Caco-2 (cell line): ENCODE results near the gene MAGIX. TPM values are rescaled to one million over a fixed set of nuclear protein-coding genes. Genes with fewer than 3 reads are reported as not detected.
A peak's percentile ranks its signal among the peaks of the same experiment; 100 is the strongest.

ENCODE experiments used
- BruUV-seq: library from RNA; stranded (reverse); fragments of 400-500 nt; replicated peaks from 2 replicates; lab custom pipeline; 2021; lab: Mats Ljungman, UMichigan
- CTCF ChIA-PET: fragments of 300-600 bp; sonication (Branson Sonifier 250); formaldehyde crosslinking; loops from one replicate; lab custom pipeline; 2022; ENCODE audit warnings: antibody characterized with exemption; lab: Charles Lee
- POLR2A ChIA-PET: fragments of 300-600 bp; sonication (Branson Sonifier 250); formaldehyde crosslinking; loops from one replicate; lab custom pipeline; 2022; ENCODE audit warnings: antibody characterized with exemption; lab: Charles Lee
- DNase-seq, 2 experiments: peaks; one replicate each; pipeline versions ENCODE4 v3.0.0 to v3.0.0-alpha.2; 2020 to 2022
- H3K27me3 ChIP-seq: replicated peaks from 2 replicates; pipeline ENCODE4 v1.6.0; 2011; ENCODE audit warnings: low read length; ENCODE audit not compliant: control insufficient read depth, insufficient read depth
- H3K36me3 ChIP-seq: 2 replicates; pipeline ENCODE4 v1.5.1; 2011; ENCODE audit warnings: low read length; ENCODE audit not compliant: control insufficient read depth, insufficient read depth
- H3K4me1 ChIP-seq: fragments of 250-450 bp; sonication (Bioruptor Pico); 2 replicates; pipeline ENCODE4 v1.5.1; 2020; ENCODE audit warnings: mild to moderate bottlenecking
- H3K4me3 ChIP-seq: 2 replicates; pipeline ENCODE4 v1.5.1; 2011; ENCODE audit warnings: low read depth, mild to moderate bottlenecking, control low read depth, low read length
- H3K9me3 ChIP-seq: fragments of 250-450 bp; sonication (Bioruptor Pico); 2 replicates; pipeline ENCODE4 v1.5.1; 2020; ENCODE audit warnings: mild to moderate bottlenecking, moderate library complexity
- H3K27ac Mint-ChIP-seq: one replicate; pipeline ENCODE4 v1.8.0; 2022; ENCODE audit warnings: mixed read lengths; ENCODE audit not compliant: unreplicated experiment
- H3K27me3 Mint-ChIP-seq: one replicate; pipeline ENCODE4 v1.8.0; 2022; ENCODE audit warnings: mixed read lengths; ENCODE audit not compliant: insufficient read depth, unreplicated experiment
- H3K36me3 Mint-ChIP-seq: one replicate; pipeline ENCODE4 v1.8.0; 2022; ENCODE audit warnings: mild to moderate bottlenecking, mixed read lengths; ENCODE audit not compliant: insufficient read depth, unreplicated experiment
- H3K4me1 Mint-ChIP-seq: one replicate; pipeline ENCODE4 v1.8.0; 2022; ENCODE audit warnings: low read depth, mixed read lengths; ENCODE audit not compliant: unreplicated experiment
- H3K4me3 Mint-ChIP-seq: one replicate; pipeline ENCODE4 v1.8.0; 2022; ENCODE audit warnings: mild to moderate bottlenecking, moderate library complexity, mixed read lengths; ENCODE audit not compliant: unreplicated experiment
- H3K9me3 Mint-ChIP-seq: one replicate; pipeline ENCODE4 v1.8.0; 2022; ENCODE audit warnings: mixed read lengths; ENCODE audit not compliant: unreplicated experiment
- intact Hi-C: fragments of 100-400 bp; cut with micrococcal nuclease; formaldehyde crosslinking; loops from one replicate; pipeline ENCODE4 v1.10.0; 2022; ENCODE audit not compliant: unreplicated experiment
- total RNA-seq: library from RNA; stranded (reverse); gene quantifications from 2 replicates; pipeline ENCODE4 v1.2.3, GENCODE V29; 2022
- TF ChIP-seq, protein P1 (sequence below), 2 experiments: fragments of 200-600 bp in 1 of 2; IDR thresholded peaks; 1 replicate in 1 of 2; 2 replicates in 1 of 2; pipeline versions ENCODE4 v1.5.1 to v1.8.0; 2011 to 2022; ENCODE audit warnings: antibody characterized with exemption in 1 of 2, control low read depth in 1 of 2, inconsistent platforms in 1 of 2, low read depth in 1 of 2, low read length in 1 of 2, mild to moderate bottlenecking in 1 of 2, moderate library complexity in 1 of 2; ENCODE audit not compliant: insufficient read depth in 1 of 2, severe bottlenecking in 1 of 2, unreplicated experiment in 1 of 2

The MAGIX gene
- total RNA-seq, 1 experiment from 2014 or later: 1.5 TPM

- CTCF ChIA-PET: interaction anchor here (0.5 kb wide), 1 partner anchor 676 kb away, joined by 6 read pairs; no protein-coding TSS in a partner anchor
- Histone ChIP-seq H3K36me3 (no peaks in the 10 kb centered on the region), H3K4me3 (no peak overlapping the region), H3K27me3 (no peaks in the 10 kb centered on the region), H3K4me1 (peaks cover 16% of the 10 kb centered on the region; the same call in 1 of the 2 replicates), H3K9me3 (no peaks in the 10 kb centered on the region)
- DNase-seq: no peak
- Mint-ChIP-seq H3K27me3 (no peaks in the 10 kb centered on the region), H3K4me3 (no peak overlapping the region), H3K27ac (no peak overlapping the region), H3K36me3 (peaks cover 25% of the 10 kb centered on the region), H3K4me1 (peaks cover 33% of the 10 kb centered on the region), H3K9me3 (no peaks in the 10 kb centered on the region)
- TF ChIP-seq, protein P1, sequence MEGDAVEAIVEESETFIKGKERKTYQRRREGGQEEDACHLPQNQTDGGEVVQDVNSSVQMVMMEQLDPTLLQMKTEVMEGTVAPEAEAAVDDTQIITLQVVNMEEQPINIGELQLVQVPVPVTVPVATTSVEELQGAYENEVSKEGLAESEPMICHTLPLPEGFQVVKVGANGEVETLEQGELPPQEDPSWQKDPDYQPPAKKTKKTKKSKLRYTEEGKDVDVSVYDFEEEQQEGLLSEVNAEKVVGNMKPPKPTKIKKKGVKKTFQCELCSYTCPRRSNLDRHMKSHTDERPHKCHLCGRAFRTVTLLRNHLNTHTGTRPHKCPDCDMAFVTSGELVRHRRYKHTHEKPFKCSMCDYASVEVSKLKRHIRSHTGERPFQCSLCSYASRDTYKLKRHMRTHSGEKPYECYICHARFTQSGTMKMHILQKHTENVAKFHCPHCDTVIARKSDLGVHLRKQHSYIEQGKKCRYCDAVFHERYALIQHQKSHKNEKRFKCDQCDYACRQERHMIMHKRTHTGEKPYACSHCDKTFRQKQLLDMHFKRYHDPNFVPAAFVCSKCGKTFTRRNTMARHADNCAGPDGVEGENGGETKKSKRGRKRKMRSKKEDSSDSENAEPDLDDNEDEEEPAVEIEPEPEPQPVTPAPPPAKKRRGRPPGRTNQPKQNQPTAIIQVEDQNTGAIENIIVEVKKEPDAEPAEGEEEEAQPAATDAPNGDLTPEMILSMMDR (IDR thresholded peaks at IDR 0.05; ENCODE audit: insufficient read depth in 1 of 2, low read depth in 1 of 2, low read length in 1 of 2, severe bottlenecking in 1 of 2, unreplicated experiment in 1 of 2): no peak
- intact Hi-C loops: loop anchor here (10.0 kb wide), 1 partner anchor 637 kb away; no protein-coding TSS in a partner anchor
- no TSS peak for BruUV-seq
- POLR2A ChIA-PET: no interaction called here
Measured at GRCh38 chrX:49197543-49198087, 35.1 kb downstream of the MAGIX start.

DNA sequence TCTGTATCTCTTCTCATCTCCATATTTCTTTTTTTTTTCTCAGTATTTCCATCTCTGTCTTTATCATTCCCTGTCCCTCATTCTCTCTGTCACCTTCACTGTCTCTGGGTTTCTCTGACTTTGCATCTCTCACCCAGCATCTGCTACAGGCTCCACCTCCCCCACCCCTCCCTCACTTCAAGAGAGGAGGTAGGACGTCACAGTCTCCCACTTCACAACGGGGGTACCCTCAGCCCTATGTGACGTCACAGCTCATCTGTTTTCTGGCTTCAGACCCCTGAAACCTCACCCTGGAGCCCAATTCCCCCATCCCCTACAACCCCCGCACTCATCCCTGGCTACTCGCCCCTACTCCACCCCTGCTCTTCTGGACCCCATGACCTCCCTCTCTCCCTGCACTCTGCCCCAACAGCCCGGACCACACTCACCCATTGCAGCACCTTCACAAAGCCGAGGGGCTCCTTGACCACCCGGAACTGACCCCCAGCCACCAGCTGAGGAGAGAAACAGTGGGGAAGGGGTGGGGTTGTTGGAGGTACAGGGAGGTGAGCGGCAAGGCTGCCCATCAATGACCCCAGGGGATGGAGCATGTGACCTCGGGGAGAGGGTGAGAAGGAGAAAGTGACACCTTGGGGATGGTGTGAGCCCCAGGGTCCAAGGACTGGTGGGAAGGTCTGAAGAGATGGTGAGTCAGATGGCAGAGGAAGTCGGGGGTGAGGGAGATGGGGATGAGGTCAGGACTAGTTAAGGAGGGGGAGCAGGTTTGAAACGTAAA is 36.2 kb downstream of the MAGIX start:
- Histone ChIP-seq H3K27me3 (no peaks in the 10 kb centered on the region), H3K4me1 (peaks cover 16% of the 10 kb centered on the region; the same call in 1 of the 2 replicates), H3K4me3 (peak overlapping the region; percentile 52; the same call in 1 of the 2 replicates), H3K9me3 (no peaks in the 10 kb centered on the region), H3K36me3 (no peaks in the 10 kb centered on the region)
- CTCF ChIA-PET: no interaction called here
- H3K27ac Mint-ChIP-seq: peak overlapping the region; percentile 26
- H3K4me1 Mint-ChIP-seq: peaks cover 25% of the 10 kb centered on the region
- POLR2A ChIA-PET: no interaction called here
- intact Hi-C loops: loop anchor here (10.0 kb wide), 1 partner anchor 636 kb away; no protein-coding TSS in a partner anchor
- H3K4me3 Mint-ChIP-seq: peak overlapping the region; percentile 54
- no TSS peak for BruUV-seq
- no peak for DNase-seq
- H3K9me3 Mint-ChIP-seq: no peaks in the 10 kb centered on the region
- peaks cover 21% of the 10 kb centered on the region for H3K36me3 Mint-ChIP-seq
- TF ChIP-seq, protein P1 (IDR thresholded peaks at IDR 0.05; ENCODE audit: insufficient read depth in 1 of 2, low read depth in 1 of 2, low read length in 1 of 2, severe bottlenecking in 1 of 2, unreplicated experiment in 1 of 2): no peak
- H3K27me3 Mint-ChIP-seq: no peaks in the 10 kb centered on the region

DNA sequence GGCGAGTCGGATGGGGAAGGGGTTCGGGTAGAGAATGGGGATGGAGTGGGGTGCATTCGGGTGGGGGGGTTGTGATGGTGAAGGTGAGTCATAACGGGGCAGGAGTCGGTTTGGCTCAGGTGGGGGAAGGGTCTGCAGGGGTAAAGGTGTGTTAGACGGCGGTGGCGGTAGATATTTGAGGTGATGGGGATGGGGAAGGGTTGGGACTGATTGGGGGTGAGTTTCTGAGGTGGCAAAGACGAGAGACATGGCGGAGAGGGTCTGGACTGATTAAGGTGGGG is 36.7 kb downstream of the MAGIX start:
- H3K4me3 Mint-ChIP-seq: peak overlapping the region; percentile 54
- Histone ChIP-seq H3K9me3 (no peaks in the 10 kb centered on the region), H3K4me1 (peaks cover 16% of the 10 kb centered on the region; the same call in 1 of the 2 replicates), H3K36me3 (no peaks in the 10 kb centered on the region), H3K27me3 (no peaks in the 10 kb centered on the region), H3K4me3 (peak overlapping the region; percentile 52)
- TF ChIP-seq, protein P1 (IDR thresholded peaks at IDR 0.05; ENCODE audit: insufficient read depth in 1 of 2, low read depth in 1 of 2, low read length in 1 of 2, severe bottlenecking in 1 of 2, unreplicated experiment in 1 of 2): no peak
- BruUV-seq: no TSS peak
- intact Hi-C loops: loop anchor here (10.0 kb wide), 1 partner anchor 636 kb away; no protein-coding TSS in a partner anchor
- no peaks in the 10 kb centered on the region for H3K9me3 Mint-ChIP-seq
- H3K27ac Mint-ChIP-seq: peak overlapping the region; percentile 26
- no peaks in the 10 kb centered on the region for H3K27me3 Mint-ChIP-seq
- peaks cover 26% of the 10 kb centered on the region for H3K36me3 Mint-ChIP-seq
- CTCF ChIA-PET: no interaction called here
- H3K4me1 Mint-ChIP-seq: peaks cover 22% of the 10 kb centered on the region
- POLR2A ChIA-PET: no interaction called here
- DNase-seq: no peak
